Activated CD8-positive, alpha-beta memory T cell treated with anti-CD3 and anti-CD28 coated beads, Interleukin-2, amount 50 U/mL, for 24 hours (primary cell): ENCODE data around the gene TBL1Y.
"Not testable (repeated sequence)": the region's sequence is repeated elsewhere in the genome, so short reads cannot be mapped to it uniquely, and the experiment has no call there.

Source experiments
- DNase-seq: peaks from one replicate; pipeline ENCODE4 v3.0.0-alpha.2; 2020; ENCODE audit errors: extremely low read depth

The TBL1Y gene

GRCh38 chrY:6910372-6911252 lies at the start of gene TBL1Y:
TSS of gene TBL1Y (plus strand) at chrY:6910697. CDS start at chrY:7025085, 114,388 bp downstream.
- no peak for DNase-seq

GRCh38 chrY:6894496-6894895 lies 16.0 kb upstream of the TBL1Y start:
- DNase-seq = no peak

GRCh38 chrY:6895236-6895635 lies 15.3 kb upstream of the TBL1Y start:
- DNase-seq = no peak

GRCh38 chrY:6902116-6902515 lies 8.4 kb upstream of the TBL1Y start:
- DNase-seq = not testable (repeated sequence)

DNA sequence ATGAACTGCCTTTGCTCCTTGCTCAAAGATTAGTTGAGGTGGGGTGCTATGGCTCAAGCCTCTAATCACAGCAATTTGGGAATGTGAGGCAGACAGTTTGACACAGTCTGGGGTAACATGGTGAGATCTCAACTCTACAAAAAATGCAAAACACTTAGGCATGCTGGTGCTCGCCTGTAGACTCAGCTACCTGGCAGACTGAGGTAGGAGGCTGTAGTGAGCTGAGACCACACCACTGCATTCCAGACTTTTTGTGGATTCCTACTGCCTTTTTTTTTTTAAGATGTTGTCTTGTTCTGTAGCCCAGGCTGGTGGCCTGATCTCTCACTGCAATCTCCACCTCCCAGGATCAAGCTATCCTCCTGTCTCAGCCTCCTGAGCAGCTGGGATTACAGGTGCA lies 2.9 kb upstream of the TBL1Y start:
- no peak for DNase-seq

DNA sequence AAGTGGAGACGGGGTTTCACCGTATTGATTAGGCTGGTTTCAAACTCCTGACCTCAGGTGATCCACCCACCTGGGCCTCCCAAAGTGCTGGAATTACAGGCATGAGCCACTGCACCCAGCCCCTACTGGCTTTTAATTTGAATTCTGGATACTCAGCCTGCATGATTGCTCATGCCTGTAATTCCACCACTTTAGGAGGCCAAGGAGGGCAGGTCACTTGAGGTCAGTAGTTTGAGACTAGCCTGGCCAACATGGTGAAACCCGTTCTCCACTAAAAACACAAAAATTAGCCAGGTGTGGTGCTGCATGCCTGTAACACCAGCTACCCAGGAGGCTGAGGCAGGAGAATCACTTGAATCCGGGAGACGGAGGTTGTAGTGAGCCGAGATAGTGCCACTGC lies 2.5 kb upstream of the TBL1Y start:
- not testable (repeated sequence) for DNase-seq

- no peak for DNase-seq
Measured at GRCh38 chrY:6909118-6909521, 1.4 kb upstream of the TBL1Y start.

GRCh38 chrY:6909856-6910255 lies 641 bp upstream of the TBL1Y start:
- DNase-seq = no peak

DNA sequence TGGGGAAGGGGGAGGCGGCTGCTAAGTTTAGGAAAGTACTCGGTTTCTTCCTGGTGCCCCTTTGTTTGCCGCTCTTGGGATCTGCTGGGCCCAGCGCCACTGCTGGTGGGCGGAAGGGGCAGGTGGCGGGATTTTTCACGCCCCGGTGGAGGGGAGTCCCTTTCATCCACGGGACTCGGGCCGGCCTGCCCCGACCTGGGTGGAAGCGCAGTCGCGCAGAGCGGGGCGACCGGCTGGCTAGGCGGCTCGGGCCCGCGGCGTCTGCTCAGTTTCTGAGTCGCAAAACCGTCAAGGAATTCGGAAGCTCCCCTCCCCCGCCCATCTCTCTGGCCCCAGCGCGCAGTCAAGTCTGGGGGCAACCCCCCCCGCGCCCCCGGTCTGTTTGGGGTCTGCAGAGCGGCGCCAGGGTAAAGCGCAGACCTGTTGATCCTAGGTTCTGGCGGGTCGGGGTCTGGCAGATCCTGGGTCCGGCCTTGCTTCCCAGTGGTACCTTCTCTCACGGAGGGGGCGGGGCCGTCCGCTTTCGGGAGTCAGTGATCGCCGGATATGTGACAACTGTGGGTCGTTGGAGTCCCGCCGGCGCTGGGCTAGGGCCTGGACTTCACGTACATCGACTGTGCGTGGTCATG lies 870 bp downstream of the TBL1Y start, which contains the start of gene AMELY:
Gene AMELY (minus strand): TSS at position 500 of the 629 bp plus-strand sequence. CDS start 39,144 bp downstream, outside the sequence.
- DNase-seq = no peak

DNA sequence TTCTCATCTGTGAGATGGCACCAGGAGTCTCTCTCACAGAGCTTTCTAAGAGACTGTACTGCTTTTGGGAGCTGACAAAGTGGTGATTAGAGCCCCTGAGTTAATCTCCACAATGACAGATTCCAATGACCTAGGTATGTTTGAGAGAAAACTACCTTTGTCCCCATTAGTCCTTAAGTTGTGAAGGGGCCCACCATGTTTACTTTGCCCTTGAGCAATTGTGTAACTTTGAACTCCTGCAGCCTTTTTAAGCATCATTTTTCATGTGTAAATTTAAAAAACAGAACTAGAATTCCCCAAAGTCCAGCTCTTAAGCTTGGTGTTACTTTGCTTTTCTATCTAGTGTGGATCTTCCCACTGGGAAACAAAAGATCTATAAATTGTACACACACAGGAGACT lies 2.9 kb downstream of the TBL1Y start:
- no peak for DNase-seq

GRCh38 chrY:6921061-6921460 lies 10.6 kb downstream of the TBL1Y start:
- no peak for DNase-seq

DNA sequence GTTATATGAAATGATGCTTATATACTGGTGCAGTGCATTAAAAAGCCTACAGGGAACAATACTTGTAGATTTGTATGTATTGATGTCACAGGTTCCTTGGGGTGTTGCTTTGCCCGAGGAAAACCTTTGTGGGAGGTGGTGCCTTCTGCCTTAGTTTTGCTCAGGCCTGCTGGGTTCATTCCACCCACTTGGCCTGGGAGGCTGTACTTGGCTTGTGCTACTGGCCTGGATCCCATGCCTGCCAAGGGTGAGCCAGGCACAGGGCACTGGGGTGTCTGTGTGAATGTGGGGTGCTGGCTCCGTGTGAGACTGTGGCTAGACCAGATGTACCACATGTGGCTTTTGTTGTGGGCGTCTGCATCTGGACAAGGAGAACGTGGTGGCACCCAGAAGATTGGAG lies 17.8 kb downstream of the TBL1Y start:
- no peak for DNase-seq

DNA sequence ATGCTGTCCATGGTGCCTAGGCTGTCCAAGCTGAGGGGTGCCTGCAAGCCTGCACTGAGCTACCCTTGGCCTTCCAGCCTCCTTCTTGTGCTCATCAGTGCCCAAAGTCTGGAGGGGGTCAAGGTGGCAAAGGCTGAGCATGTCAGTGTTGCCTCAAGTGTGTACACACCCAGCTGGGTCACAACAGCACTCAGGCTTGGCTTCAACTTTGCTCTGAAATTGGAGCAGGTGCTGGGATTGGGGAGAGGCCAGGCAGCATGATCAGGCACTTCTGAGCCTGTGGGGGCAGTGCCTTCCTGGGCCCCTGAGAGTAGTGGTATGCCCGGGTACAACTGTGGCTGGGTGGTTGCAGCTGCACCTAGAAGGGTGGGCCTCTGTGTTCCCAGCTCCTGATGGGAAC lies 18.7 kb downstream of the TBL1Y start:
- DNase-seq = no peak

GRCh38 chrY:6931779-6932396 lies 21.4 kb downstream of the TBL1Y start:
- no peak for DNase-seq

GRCh38 chrY:6935497-6935896 lies 25.0 kb downstream of the TBL1Y start:
- DNase-seq = no peak

- no peak for DNase-seq
Measured at GRCh38 chrY:6947695-6948094, 37.2 kb downstream of the TBL1Y start.

GRCh38 chrY:6948378-6948777 lies 37.9 kb downstream of the TBL1Y start:
- DNase-seq = no peak

DNA sequence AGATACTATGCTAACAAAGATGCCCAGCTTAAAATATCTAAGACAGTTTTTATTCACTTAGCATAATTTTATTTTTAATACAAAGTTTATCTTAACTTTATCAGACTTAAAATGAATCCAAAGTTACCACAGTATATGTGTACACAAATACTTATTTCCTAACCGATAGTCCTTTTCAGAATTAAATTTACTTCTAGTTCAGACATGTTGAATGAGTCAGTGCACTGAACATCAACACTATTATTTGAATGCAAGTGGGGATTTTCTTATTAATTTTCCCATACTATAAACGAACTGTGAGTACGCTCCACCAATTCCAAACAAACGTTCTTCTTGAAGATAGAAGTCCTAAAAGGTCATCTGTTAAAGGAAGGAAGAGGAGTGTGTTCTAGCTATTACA lies 39.5 kb downstream of the TBL1Y start:
- no peak for DNase-seq

DNA sequence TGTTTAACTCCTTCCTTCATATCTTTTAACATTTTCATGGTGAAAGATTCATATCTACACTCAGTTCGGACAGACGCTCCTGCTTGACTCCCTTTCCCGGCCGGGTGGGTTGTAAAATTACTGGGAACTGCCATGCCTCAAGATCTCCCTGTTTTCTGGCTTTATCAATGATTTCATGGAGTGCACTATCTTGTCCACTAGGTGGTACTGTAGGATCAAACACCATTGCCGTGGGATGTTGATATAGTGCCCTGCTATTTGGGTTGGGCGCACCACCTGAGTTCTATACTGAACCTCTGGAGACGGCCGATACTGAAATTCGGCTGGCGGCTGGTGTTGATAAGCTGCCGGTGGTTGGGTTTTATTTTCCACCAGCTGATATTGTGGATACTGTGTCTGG lies 54.2 kb downstream of the TBL1Y start:
- no peak for DNase-seq

GRCh38 chrY:6966521-6966920 lies 56.0 kb downstream of the TBL1Y start:
- no peak for DNase-seq

DNA sequence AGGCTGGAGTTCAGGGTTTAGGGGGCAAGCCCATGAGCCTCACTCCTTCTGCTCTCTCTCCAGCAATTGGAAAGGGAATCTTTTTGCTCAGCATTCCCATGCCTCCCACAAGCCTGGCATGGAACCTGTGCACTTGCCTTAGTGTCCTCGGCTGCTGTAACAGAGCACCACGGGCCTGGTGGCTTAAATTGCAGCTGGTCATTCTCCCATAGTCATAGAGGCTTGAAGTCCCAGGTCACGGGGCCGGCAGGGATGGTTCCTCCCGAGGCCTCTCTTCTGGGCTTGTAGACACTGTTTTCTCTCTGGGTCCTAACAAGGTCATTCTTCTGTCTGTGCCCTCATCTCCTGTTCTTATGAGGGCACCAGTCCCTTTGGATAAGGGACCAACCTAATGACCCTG lies 57.2 kb downstream of the TBL1Y start:
- DNase-seq = no peak

GRCh38 chrY:6968191-6968590 lies 57.7 kb downstream of the TBL1Y start:
- no peak for DNase-seq
